Measurements from ENCODE around the gene ATXN2. TPM values are rescaled to one million over a fixed set of nuclear protein-coding genes. Genes with fewer than 3 reads are reported as not detected.

ATXN2 gene
- total RNA-seq, 1 donor from 2014 or later: 56.1 TPM

GRCh38 chr12:111457071-111457470 lies 142.0 kb downstream of the ATXN2 start:
- intact Hi-C loops (cut with DNase I): no loop called here
- DNase-seq (ENCODE audit: low spot score): peak; percentile 12

DNA sequence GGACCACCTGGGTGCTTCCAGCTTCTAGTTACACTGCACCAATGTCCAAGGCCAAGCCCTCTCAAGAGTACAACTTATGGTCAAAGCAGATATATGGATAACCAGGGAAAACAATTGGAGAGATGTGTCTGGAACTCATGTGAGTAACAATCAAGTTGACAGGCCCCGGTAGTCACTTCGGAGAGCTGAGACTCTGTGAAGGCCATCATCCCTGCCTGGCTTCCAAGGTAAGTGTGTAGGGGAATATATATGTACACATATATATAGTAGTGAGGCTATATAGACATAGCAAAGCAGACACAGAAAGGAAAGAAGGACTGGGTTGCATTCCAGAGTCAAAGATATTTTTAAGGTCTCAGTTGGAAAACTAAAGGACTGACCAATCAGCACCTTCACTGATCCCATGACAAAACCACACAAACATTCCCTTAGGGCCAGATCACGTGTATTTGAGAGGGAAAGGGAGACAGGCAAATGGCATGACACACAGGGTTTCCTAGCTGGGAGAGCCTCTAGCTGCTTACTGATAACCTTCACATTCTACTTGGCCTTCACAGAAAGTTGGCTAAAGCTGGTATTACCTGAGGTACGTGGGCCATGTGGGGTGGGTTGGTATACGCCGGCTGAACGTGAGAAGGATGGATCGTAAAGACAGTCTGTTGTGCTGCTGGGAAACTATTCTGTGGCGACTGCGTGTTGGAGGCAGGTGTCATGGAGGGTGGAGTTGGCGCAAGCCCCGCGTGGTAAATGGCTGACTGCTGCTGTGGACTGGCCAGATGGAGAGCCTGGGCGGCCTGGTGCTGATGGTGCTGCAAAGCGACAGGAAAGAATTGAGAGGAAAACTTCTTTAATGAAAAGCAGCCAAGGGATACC lies 143.4 kb downstream of the ATXN2 start:
- intact Hi-C loops (cut with DNase I): no loop called here
- peak; percentile 55 for DNase-seq (ENCODE audit: low spot score)

DNA sequence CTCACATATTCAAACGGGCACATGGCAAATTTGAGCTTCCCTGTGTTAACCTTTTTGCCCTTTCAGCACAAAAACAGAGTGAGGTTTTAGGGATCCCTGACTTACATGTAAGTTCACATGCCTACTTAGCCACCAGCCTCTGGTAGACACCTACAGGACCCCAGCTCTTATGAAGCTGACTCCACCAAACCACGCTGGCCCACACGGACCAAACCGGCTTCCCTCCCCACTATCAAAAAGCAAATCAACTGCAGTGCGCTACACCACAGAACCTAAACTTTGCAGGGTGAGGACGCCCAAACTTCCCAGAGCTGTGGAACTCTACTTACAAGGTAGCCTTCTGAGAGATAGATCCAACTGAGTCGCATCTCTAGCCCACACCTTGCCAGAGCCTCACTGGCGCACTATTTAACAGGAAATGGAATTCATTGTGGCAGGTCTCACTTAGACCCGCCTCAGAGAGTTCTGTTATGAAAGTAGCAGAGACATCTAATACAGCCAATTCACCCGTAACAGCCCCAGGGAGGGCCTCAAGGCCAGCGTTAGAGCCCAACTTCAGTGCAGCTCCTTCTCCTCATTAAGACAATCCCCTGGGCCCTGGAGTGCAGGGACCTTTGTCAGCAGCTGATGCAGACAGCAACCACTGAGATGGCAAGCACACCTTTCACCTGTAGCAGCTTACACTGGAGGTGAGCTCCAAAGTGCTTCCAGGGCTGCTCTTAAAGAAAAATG lies 144.2 kb downstream of the ATXN2 start:
- peak; percentile 73 for DNase-seq (ENCODE audit: low spot score)
- intact Hi-C loops (cut with DNase I): no loop called here

- intact Hi-C loops (cut with DNase I): no loop called here
- peak; percentile 12 for DNase-seq (ENCODE audit: low spot score)
Observed at GRCh38 chr12:111454311-111454710, 144.8 kb downstream of the ATXN2 start.

DNA sequence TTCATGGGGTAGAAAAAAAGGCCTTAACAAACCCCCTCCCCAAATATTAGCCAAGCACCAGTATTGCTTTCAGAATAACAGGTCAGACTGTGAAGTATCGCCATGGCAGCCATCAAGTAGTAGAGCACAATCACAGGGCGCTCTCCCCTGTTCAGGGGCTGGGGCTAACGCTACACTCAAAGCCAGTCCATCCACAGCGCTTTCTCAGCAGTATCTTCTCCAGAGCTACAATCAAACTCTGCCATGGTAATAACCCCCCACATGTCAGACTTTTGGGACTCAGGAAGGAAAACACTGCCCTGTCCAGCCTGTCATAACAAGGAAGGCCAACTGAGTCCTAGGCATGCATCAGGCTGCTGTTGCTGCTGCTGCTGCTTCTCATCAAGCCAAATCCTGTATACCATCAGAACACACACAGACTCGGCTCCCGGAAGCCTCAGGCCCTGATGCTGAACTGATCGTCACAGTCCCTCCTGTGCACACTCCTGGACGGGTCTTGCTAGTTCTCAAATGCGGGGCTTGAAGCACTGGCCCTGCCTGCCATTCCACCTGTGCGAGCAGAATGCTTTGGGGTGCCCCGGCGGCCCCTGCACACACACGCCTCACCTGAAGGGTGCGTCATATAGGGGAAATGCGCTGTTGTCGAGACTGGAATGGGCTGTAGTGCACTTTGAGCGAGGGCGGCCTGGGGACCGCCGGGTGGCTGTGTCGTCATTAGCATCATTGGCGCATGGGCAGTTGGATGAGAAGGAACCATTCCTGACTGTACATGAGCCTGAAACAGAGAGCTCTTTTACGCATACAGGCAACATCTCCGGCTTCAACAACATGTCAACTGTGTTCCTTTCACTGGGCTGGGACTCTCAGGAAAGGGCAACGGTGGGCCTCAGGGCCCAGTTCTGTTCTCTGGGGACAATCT lies 145.8 kb downstream of the ATXN2 start:
- intact Hi-C loops (cut with DNase I): no loop called here
- peak; percentile 44 for DNase-seq (ENCODE audit: low spot score)

GRCh38 chr12:111451649-111452129 lies 147.4 kb downstream of the ATXN2 start:
- intact Hi-C loops (cut with DNase I): loop anchor here (2.0 kb wide), 1 partner anchor 55 kb away; no protein-coding TSS in a partner anchor
- DNase-seq (ENCODE audit: low spot score): no peak

- no peak for DNase-seq (ENCODE audit: low spot score)
- intact Hi-C loops (cut with DNase I): loop anchor here (2.0 kb wide), 1 partner anchor 54 kb away; no protein-coding TSS in a partner anchor
Observed at GRCh38 chr12:111451232-111451631, 147.9 kb downstream of the ATXN2 start.

DNA sequence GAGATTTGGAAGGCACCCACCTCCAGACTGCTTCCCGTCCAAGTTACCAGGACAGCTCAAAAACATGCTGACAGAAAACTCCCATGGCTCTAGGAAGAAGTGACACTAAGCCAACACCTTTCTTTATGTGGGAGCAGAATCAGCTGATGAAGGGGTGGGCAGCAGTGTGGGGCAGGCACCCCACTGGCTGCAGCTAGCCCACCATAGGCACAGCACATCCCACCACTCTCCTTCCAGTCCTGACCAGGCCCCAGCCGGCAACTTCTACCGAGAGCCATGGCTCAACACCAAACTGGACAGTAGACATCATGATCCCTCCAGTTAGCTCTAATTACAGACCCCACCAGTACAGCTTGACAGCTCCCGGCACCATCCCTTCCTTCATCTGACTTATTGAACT lies 148.4 kb downstream of the ATXN2 start:
- intact Hi-C loops (cut with DNase I): loop anchor here (2.0 kb wide), 1 partner anchor 54 kb away; no protein-coding TSS in a partner anchor
- peak; percentile 74 for DNase-seq (ENCODE audit: low spot score)

DNA sequence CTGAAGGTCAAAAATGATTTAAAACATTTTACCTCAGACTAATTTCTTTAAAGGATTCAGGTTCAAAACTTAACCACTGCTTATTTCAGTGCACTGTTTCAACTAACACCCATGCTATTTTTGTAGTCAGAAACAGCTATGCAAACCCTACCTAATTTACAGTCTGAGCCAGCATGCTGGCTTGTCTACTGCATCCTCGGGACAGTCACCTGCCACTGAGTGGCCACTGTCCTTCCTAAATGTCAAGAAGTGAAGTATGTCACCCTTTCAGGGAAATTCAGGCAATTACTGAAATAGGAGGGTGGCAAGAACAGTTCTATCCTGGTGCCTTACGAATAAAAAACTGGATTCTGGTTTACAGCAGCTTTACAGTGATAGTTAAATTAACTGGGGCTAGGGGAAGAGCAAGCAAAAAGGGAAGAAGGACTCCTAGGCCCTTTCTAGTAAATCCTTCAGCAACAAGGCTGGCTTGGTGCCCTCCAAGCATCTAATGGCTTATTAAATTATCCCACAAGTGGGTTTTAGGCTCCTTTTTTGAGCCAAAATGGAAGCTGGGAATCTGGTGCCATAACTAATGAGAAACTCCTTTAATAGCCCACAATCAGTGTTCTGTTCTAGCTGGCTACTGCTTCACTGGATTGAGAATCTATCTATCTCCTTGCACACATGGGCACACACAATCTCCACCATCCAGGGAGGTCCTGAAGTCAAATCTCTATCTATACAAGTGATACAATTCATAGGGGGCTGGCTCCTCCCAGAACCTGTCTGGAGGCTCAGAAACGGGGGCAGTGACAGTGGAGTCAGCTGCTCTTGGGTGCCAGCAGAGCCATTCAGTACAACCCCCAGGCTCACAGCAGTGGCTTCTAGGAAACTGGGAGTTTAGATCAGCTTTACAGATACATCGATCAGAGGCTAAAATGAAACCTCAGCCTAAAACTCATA lies 150.0 kb downstream of the ATXN2 start:
- intact Hi-C loops (cut with DNase I): loop anchor here (5.0 kb wide), 1 partner anchor 42 kb away; the partner anchor contains the start of gene SH2B3
- peak; percentile 70 for DNase-seq (ENCODE audit: low spot score)

DNA sequence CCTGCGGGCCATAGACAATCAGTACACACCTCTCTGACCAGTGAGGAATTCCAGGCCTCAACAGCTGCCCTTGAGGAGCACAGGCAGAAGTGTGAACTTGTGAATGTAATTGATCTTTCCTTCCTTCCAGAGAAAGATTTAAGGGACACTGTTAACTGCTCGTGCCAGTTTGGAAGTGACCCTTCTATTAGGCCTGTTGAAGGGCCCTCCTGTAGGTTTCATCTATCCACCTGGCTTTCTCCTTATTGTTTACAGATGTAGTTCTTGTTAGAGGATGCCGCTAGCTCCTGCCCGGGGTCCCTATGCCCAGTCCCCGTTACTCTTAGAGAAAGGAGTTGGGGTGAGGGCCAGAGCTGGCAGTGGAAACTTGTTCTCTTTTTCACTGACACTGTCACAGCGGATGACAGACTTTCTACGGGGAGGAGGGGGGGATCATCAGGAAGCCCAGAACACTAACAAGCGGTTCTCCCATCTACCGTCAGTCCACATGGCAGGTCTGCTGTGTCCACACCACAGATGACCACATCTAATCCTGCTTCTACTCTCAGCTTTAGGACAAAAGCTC lies 150.8 kb downstream of the ATXN2 start:
- intact Hi-C loops (cut with DNase I): loop anchor here (5.0 kb wide), 1 partner anchor 41 kb away; the partner anchor contains the start of gene SH2B3
- peak; percentile 47 for DNase-seq (ENCODE audit: low spot score)

DNA sequence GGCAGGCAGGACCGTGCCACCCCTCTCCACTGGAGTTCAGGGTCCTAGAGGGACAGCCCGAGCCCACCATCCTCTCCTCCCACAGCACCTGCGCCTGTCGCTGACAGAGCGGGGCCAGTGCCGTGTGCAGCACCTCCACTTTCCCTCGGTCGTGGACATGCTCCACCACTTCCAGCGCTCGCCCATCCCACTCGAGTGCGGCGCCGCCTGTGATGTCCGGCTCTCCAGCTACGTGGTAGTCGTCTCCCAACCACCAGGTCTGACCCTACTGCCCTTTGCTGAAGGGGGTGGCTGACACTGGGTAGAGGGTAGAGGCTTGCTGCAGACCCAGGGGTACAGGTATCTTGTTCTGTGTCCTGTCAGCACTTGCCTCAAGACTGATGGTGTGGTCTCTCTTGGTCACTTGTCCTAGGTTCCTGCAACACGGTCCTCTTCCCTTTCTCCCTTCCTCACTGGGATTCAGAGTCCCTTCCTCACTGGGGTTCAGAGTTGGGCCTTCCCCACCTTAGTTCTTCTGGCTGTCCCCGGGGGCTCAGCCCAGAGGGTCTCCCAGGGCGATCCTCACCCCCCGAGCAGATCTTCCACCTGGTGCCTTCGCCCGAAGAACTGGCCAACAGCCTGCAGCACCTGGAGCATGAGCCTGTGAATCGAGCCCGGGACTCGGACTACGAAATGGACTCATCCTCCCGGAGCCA lies 151.4 kb downstream of the ATXN2 start:
- peak; percentile 68 for DNase-seq (ENCODE audit: low spot score)
- intact Hi-C loops (cut with DNase I): loop anchor here (5.0 kb wide), 1 partner anchor 40 kb away; the partner anchor contains the start of gene SH2B3

- DNase-seq (ENCODE audit: low spot score): peak; percentile 71
Observed at GRCh38 chr12:111446631-111447570, 152.2 kb downstream of the ATXN2 start.

GRCh38 chr12:111445726-111446581 lies 153.2 kb downstream of the ATXN2 start:
- intact Hi-C loops (cut with DNase I): loop anchor here (5.0 kb wide), 1 partner anchor 39 kb away; the partner anchor contains the start of gene SH2B3
- peak; percentile 74 for DNase-seq (ENCODE audit: low spot score)

More at GRCh38 chr12:111446631-111447570, 152.2 kb downstream of the ATXN2 start:
- intact Hi-C loops (cut with DNase I): loop anchor here (5.0 kb wide), 1 partner anchor 40 kb away; the partner anchor contains the start of gene SH2B3

- peak; percentile 87 for DNase-seq (ENCODE audit: low spot score)
- intact Hi-C loops (cut with DNase I): loop anchor here (5.0 kb wide), 1 partner anchor 38 kb away; the partner anchor contains the start of gene SH2B3
Observed at GRCh38 chr12:111444925-111445725, 154.0 kb downstream of the ATXN2 start.

Data from cardiac septum (tissue), 1 donor.